Upper lobe of left lung (tissue), 4 donors: ENCODE data around the gene MARK3.

Experiments used
- POLR2AphosphoS5 ChIP-seq, 2 donors: sonication (generic); formaldehyde crosslinking; IDR thresholded peaks; one replicate each; pipeline ENCODE4 v1.5.1; 2017; ENCODE audit warnings: antibody characterized with exemption in 2 of 2
- TF ChIP-seq, protein P1 (sequence below), 6 experiments: fragments of 450-650 bp in 4 of 6; fragments of 200-600 bp in 2 of 6; sonication (generic) in 2 of 6; IDR thresholded peaks; one replicate each; pipeline ENCODE4 v1.5.1; 2016 to 2019; ENCODE audit warnings: antibody characterized with exemption in 6 of 6

DNA sequence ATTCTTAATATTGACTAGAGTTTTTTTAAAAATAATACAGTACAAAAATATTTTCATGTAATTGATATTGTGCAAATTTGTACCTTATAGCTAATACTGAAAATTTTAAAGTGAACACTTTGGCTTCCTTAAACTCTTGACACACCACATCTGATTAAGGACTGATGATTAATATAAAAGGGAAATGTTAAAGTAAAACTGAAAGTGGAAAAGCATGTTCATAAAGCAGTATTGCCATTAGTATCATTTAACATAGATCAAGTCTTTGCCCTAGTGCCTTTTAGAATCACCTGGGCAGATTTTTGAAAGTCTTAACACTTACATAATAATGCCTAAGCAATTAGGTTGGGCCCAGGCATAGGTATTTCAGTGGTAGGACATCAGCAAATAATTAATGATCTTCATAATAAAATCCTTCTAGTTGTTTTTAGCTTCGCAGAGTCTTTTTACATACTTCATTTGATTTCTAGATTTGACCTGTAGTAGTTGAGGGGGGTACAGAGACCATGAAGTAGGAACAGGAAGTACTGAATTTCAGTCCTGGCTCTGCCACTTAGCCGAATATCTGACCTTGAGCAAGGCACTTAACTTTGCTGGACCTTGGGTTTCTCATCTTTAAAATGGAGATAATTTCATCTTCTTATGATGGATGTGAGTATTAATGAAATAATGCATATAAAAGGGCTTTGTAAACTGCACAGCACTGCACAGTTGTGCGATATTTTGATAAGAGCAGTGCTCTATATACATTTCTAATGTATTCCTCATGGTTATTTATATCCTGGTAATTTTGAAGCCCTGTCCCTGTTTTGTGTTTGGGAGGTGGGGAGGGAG lies 43.7 kb downstream of the MARK3 start:
- no peak for TF ChIP-seq POLR2AphosphoS5 (IDR thresholded peaks at IDR 0.05)
- TF ChIP-seq, protein P1, sequence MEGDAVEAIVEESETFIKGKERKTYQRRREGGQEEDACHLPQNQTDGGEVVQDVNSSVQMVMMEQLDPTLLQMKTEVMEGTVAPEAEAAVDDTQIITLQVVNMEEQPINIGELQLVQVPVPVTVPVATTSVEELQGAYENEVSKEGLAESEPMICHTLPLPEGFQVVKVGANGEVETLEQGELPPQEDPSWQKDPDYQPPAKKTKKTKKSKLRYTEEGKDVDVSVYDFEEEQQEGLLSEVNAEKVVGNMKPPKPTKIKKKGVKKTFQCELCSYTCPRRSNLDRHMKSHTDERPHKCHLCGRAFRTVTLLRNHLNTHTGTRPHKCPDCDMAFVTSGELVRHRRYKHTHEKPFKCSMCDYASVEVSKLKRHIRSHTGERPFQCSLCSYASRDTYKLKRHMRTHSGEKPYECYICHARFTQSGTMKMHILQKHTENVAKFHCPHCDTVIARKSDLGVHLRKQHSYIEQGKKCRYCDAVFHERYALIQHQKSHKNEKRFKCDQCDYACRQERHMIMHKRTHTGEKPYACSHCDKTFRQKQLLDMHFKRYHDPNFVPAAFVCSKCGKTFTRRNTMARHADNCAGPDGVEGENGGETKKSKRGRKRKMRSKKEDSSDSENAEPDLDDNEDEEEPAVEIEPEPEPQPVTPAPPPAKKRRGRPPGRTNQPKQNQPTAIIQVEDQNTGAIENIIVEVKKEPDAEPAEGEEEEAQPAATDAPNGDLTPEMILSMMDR (IDR thresholded peaks at IDR 0.05), result no peak
